B cell (primary cell): ENCODE measurements around the gene LENG9.

Source experiments
- EZH2 ChIP-seq: IDR thresholded peaks from 2 replicates; pipeline ENCODE4 v1.6.1; 2012; ENCODE audit warnings: borderline replicate concordance, low read depth, mild to moderate bottlenecking, moderate library complexity, low read length; ENCODE audit not compliant: insufficient read depth, poor library complexity, severe bottlenecking
- TF ChIP-seq, protein P1 (sequence below): fragments of 200-600 bp; IDR thresholded peaks from one replicate; pipeline ENCODE4 v1.8.0; 2022; ENCODE audit warnings: antibody characterized with exemption, mild to moderate bottlenecking

DNA sequence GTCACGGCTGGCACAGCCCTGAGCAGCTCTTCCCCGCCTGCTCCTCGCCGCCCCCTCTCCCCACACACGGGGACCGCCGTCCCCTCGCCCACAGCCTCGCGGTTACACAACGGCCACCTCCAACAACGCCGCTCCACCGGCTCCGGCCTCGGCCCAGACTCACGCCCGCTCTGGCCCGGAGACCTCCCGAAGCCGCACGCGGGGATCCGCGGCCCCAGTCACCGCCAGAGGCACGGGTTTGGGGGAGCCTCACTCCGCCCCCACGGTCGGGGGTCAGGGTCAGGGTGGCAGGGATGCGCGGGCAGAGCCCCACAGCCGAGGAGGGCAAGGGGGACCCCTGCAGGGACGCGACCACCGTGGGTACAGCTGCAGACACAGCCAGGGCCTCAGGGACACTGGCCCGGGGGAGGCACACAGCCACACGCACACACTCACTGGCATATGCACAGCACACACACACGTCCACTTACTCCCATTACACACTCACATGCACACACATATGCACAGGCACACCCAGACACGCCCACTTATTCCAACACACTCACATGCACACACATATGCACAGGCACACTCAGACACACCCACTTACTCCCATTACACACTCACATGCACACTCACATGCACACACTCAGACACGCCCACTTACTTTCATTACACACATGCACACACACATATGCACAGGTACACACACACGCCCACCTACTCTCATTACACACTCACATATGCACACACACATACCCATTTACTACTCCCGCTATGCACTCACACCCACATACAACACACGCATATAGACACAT lies 46.7 kb downstream of the LENG9 start:
- TF ChIP-seq, protein P1, sequence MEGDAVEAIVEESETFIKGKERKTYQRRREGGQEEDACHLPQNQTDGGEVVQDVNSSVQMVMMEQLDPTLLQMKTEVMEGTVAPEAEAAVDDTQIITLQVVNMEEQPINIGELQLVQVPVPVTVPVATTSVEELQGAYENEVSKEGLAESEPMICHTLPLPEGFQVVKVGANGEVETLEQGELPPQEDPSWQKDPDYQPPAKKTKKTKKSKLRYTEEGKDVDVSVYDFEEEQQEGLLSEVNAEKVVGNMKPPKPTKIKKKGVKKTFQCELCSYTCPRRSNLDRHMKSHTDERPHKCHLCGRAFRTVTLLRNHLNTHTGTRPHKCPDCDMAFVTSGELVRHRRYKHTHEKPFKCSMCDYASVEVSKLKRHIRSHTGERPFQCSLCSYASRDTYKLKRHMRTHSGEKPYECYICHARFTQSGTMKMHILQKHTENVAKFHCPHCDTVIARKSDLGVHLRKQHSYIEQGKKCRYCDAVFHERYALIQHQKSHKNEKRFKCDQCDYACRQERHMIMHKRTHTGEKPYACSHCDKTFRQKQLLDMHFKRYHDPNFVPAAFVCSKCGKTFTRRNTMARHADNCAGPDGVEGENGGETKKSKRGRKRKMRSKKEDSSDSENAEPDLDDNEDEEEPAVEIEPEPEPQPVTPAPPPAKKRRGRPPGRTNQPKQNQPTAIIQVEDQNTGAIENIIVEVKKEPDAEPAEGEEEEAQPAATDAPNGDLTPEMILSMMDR = no peak
- TF ChIP-seq EZH2 = no peak
